ENCODE measurements around the gene TLCD1.
"Not testable (repeated sequence)": the region's sequence is repeated elsewhere in the genome, so short reads cannot be mapped to it uniquely, and the experiment has no call there.

Gene TLCD1

GRCh38 chr17:28738680-28739384 is 12.8 kb upstream of the TLCD1 start:
- H3F3A ChIP-seq (ENCODE audit: insufficient read depth), result peaks cover 59% of the 10 kb centered on the region

GRCh38 chr17:28737770-28738679 is 12.0 kb upstream of the TLCD1 start:
- H3F3A ChIP-seq (ENCODE audit: insufficient read depth), result peaks cover 61% of the 10 kb centered on the region
- peak overlapping the region; percentile 99 for H3K27ac ChIP-seq (ENCODE audit: low read depth, low read length)
- H3K27me3 ChIP-seq (ENCODE audit: low read length), result no peaks in the 10 kb centered on the region
- no peaks in the 10 kb centered on the region for H3K9me2 ChIP-seq (replicated peaks; ENCODE audit: insufficient read depth, low read length)
- H3K9ac ChIP-seq (ENCODE audit: low read length), result peak overlapping the region; percentile 69
- peak overlapping the region; percentile 79 for H3K4me2 ChIP-seq (ENCODE audit: low read depth, low read length, poor library complexity, severe bottlenecking)
- TF ChIP-seq CTCF (IDR thresholded peaks at IDR 0.05; ENCODE audit: insufficient read depth, low read length, poor library complexity, severe bottlenecking), result no peak
- TF ChIP-seq EZH2phosphoT487 (conservative IDR thresholded peaks at IDR 0.05; ENCODE audit: low read length), result no peak
- H3K9me3 ChIP-seq (ENCODE audit: insufficient read depth, low read length), result peaks cover 6% of the 10 kb centered on the region; the same call in 1 of the 2 replicates
- H3K36me3 ChIP-seq (ENCODE audit: low read length), result peaks cover 10% of the 10 kb centered on the region; the same call in 1 of the 2 replicates
- H4K20me1 ChIP-seq (ENCODE audit: low read depth, low read length), result no peaks in the 10 kb centered on the region
- peak overlapping the region; percentile 33 for H3K4me3 ChIP-seq (ENCODE audit: insufficient read depth, low read length, poor library complexity, severe bottlenecking)
- no peak overlapping the region for H2AFZ ChIP-seq (ENCODE audit: low read depth, low read length, severe bottlenecking)
- no peaks in the 10 kb centered on the region for H3K79me2 ChIP-seq (ENCODE audit: insufficient read depth, low read length)

More at GRCh38 chr17:28738680-28739384, 12.8 kb upstream of the TLCD1 start:
- TF ChIP-seq EZH2phosphoT487 (conservative IDR thresholded peaks at IDR 0.05; ENCODE audit: low read length) (no peak), CTCF (IDR thresholded peaks at IDR 0.05; ENCODE audit: insufficient read depth, low read length, poor library complexity, severe bottlenecking) (no peak)
- Histone ChIP-seq H3K27ac (ENCODE audit: low read depth, low read length) (peak overlapping the region; percentile 99), H3K9me3 (ENCODE audit: insufficient read depth, low read length) (peaks cover 6% of the 10 kb centered on the region; the same call in 1 of the 2 replicates), H3K79me2 (ENCODE audit: insufficient read depth, low read length) (no peaks in the 10 kb centered on the region), H3K27me3 (ENCODE audit: low read length) (no peaks in the 10 kb centered on the region), H3K9ac (ENCODE audit: low read length) (peak overlapping the region; percentile 69), H3K4me3 (ENCODE audit: insufficient read depth, low read length, poor library complexity, severe bottlenecking) (peak overlapping the region; percentile 33), H4K20me1 (ENCODE audit: low read depth, low read length) (no peaks in the 10 kb centered on the region), H3K36me3 (ENCODE audit: low read length) (peaks cover 10% of the 10 kb centered on the region; the same call in 1 of the 2 replicates), H3K9me2 (replicated peaks; ENCODE audit: insufficient read depth, low read length) (no peaks in the 10 kb centered on the region), H2AFZ (ENCODE audit: low read depth, low read length, severe bottlenecking) (no peak overlapping the region), H3K4me2 (ENCODE audit: low read depth, low read length, poor library complexity, severe bottlenecking) (peak overlapping the region; percentile 79)

GRCh38 chr17:28737316-28737715 is 11.3 kb upstream of the TLCD1 start:
- H3K4me2 ChIP-seq (ENCODE audit: low read depth, low read length, poor library complexity, severe bottlenecking), result peak overlapping the region; percentile 79
- peak overlapping the region; percentile 69 for H3K9ac ChIP-seq (ENCODE audit: low read length)
- H3K79me2 ChIP-seq (ENCODE audit: insufficient read depth, low read length), result no peaks in the 10 kb centered on the region
- no peak overlapping the region for H3K4me3 ChIP-seq (ENCODE audit: insufficient read depth, low read length, poor library complexity, severe bottlenecking)
- peaks cover 10% of the 10 kb centered on the region; the same call in 1 of the 2 replicates for H3K36me3 ChIP-seq (ENCODE audit: low read length)
- no peak overlapping the region for H2AFZ ChIP-seq (ENCODE audit: low read depth, low read length, severe bottlenecking)
- H3K27ac ChIP-seq (ENCODE audit: low read depth, low read length), result peak overlapping the region; percentile 99
- no peaks in the 10 kb centered on the region for H3K27me3 ChIP-seq (ENCODE audit: low read length)
- no peaks in the 10 kb centered on the region for H3K9me2 ChIP-seq (replicated peaks; ENCODE audit: insufficient read depth, low read length)
- TF ChIP-seq CTCF (IDR thresholded peaks at IDR 0.05; ENCODE audit: insufficient read depth, low read length, poor library complexity, severe bottlenecking), result no peak
- TF ChIP-seq EZH2phosphoT487 (conservative IDR thresholded peaks at IDR 0.05; ENCODE audit: low read length), result no peak
- H3K9me3 ChIP-seq (ENCODE audit: insufficient read depth, low read length), result peaks cover 6% of the 10 kb centered on the region; the same call in 1 of the 2 replicates
- H3F3A ChIP-seq (ENCODE audit: insufficient read depth), result peaks cover 57% of the 10 kb centered on the region
- no peaks in the 10 kb centered on the region for H4K20me1 ChIP-seq (ENCODE audit: low read depth, low read length)

- not testable (repeated sequence) for H4K20me1 ChIP-seq (ENCODE audit: low read depth, low read length); H3K9me3 ChIP-seq (ENCODE audit: insufficient read depth, low read length); H3K79me2 ChIP-seq (ENCODE audit: insufficient read depth, low read length); H2AFZ ChIP-seq (ENCODE audit: low read depth, low read length, severe bottlenecking); H3K9me2 ChIP-seq (replicated peaks; ENCODE audit: insufficient read depth, low read length); H3K27me3 ChIP-seq (ENCODE audit: low read length); H3K4me2 ChIP-seq (ENCODE audit: low read depth, low read length, poor library complexity, severe bottlenecking); H3K9ac ChIP-seq (ENCODE audit: low read length); H3K4me3 ChIP-seq (ENCODE audit: insufficient read depth, low read length, poor library complexity, severe bottlenecking)
- Histone ChIP-seq H3F3A (ENCODE audit: insufficient read depth) (peaks cover 46% of the 10 kb centered on the region), H3K27ac (ENCODE audit: low read depth, low read length) (peak overlapping the region; percentile 99), H3K36me3 (ENCODE audit: low read length) (peaks cover 10% of the 10 kb centered on the region; the same call in 1 of the 2 replicates)
Observed at GRCh38 chr17:28735913-28736769, 10.1 kb upstream of the TLCD1 start.
